GM21447 (cell line): ENCODE measurements around the gene PCSK9.
"Not testable (repeated sequence)": the region's sequence is repeated elsewhere in the genome, so short reads cannot be mapped to it uniquely, and the experiment has no call there.

Experiments used
- ATAC-seq: cut with Tn5 transposase; IDR thresholded peaks from one replicate; pipeline ENCODE4 v1.9.1; 2021; ENCODE audit not compliant: unreplicated experiment

PCSK9 gene

GRCh38 chr1:55007625-55008024 is 31.7 kb upstream of the PCSK9 start:
- no peak for ATAC-seq

GRCh38 chr1:55010194-55010886 is 29.0 kb upstream of the PCSK9 start:
- ATAC-seq, result no peak

DNA sequence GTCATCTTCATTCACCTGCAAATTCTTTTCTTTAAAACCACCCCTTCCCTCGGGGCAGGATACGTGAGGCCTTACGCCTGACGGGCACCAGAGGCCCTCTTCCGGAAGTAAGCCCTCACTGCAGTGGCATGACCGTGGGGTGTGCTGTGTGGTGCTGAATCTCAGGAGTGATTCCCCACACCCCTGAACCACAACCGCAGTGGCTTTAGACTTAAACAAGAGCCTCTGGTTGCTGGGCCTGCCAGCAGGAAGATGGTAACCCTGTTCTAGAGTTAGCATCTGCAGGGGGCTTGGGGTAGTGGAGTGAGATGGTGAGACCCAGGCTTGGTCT is 28.5 kb upstream of the PCSK9 start:
- no peak for ATAC-seq

DNA sequence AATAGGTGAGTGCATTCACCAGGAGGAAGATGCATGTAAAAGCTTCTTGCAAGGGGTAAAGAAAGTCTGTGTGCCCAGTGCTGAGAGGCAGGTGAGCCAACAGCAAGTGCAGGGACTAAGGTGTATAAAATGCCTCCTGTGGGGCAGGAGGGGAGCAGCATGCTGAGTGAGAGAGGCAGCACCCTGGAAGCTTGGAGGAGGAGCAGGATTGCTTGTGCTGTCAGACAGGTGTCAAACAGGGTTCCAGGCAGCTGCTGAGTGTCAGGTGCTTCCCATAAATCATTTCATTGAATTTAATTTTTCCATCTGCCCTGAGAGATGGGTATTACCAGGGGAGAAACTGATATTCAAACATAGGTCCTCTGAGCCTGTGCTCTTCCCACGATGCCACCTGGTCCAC is 26.7 kb upstream of the PCSK9 start:
- ATAC-seq, result no peak

- ATAC-seq, result no peak
Measured at GRCh38 chr1:55015123-55015522, 24.2 kb upstream of the PCSK9 start.

- no peak for ATAC-seq
Measured at GRCh38 chr1:55015731-55016620, 23.4 kb upstream of the PCSK9 start.

DNA sequence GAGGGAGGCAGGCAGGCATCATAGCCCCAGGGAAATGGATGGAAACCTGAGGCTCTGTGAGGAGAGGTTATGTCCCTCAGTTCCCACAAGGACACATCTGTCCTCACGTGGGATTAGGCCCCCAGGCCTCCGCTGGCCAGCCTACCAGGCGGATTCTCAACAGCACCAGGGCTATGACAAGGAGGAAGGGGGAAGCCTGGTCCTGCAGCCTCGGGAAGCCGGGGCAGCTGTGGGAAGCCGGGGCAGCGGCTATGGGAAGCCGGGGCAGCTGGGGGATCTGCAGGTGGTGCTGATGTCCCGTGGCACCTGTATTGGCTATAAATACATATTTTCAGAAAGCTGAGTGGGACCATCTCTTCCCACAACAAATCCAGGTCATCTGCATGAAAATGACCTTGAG is 21.0 kb upstream of the PCSK9 start:
- ATAC-seq, result no peak

- no peak for ATAC-seq
Measured at GRCh38 chr1:55021942-55022546, 17.3 kb upstream of the PCSK9 start.

DNA sequence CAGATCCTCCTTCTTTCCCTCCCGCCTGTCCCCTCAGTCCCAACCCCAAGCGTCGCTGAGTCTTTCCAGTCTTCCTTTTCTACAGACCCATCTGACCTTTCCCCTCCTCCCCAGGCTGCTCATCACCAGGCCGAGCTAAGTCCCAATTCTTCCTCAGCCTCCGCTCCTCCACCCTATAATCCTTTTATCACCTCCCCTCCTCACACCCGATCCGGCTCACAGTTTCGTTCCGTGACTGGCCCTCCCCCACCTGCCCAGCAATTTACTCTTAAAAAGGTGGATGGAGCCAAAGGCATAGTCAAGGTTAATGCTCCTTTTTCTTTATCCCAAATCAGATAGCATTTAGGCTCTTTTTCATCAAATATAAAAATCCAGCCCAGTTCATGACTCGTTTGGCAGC is 15.2 kb upstream of the PCSK9 start:
- ATAC-seq, result not testable (repeated sequence)

DNA sequence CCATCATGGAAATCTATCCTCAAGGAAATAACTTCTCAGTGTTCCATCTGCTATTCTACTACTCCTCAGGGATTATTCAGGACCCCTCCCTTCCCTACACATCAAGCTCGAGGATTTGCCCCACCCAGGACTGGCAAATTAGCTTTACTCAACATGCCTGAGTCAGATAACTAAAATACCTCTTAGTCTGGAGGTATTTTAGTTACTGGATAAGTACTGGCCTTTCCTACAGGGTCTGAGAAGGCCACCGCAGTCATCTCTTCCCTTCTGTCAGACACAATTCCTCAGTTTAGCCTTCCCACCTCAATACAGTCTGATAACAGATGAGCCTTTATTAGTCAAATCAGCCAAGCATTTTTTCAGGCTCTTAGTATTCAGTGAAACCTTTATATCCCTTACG is 12.7 kb upstream of the PCSK9 start:
- not testable (repeated sequence) for ATAC-seq

DNA sequence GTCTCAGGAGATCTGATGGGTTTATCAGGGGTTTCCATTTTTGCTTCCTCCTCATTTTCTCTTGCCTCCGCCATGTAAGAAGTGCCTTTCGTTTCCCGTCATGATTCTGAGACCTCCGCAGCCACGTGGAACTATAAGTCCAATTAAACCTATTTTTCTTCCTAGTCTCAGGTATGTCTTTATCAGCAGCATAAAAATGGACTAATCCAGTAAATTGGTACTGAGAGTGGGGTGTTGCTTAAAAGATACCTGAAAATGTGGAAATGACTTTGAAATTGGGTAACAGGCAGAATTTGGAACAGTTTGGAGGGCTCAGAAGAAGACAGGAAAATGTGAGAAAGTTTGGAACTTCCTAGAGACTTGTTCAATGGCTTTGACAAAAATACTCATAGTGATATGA is 8.2 kb upstream of the PCSK9 start:
- not testable (repeated sequence) for ATAC-seq

DNA sequence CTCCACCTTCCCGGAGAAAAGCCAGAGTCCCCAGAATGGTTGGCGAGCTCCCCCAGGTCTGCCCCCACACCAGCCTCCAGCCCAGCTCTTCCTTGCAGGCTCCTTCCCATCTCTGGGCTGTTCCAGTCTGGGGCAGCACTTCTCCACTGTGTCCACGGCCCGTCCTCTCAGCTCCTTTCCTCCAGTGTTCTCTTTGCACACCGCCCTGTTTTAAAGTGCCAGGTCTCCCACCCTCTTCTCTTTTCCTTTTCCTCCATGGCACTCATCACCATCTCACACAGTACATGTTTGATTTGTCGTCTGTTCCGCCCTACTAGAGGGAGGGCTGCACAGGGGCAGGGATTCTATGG is 6.1 kb upstream of the PCSK9 start:
- no peak for ATAC-seq

- no peak for ATAC-seq
Measured at GRCh38 chr1:55034476-55035133, 4.7 kb upstream of the PCSK9 start.

DNA sequence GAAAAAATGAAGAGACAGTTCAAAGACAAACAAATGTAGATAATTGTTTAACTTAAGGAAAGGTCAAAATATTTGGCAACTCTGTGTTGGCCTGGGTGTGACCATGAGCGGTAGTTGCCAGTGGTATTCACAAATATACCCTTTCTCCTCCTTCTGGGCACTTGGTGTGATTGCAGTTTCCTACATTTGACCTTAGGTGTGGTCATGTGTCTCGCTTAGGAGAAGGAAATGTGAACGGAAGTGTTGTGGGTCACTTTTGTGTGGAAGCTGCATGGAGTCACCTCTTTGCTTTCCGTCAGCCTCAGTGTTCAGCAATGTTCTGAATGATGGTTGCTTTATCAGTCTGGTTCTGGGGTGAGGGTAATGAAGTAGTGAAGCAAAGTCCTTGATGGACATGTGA is 3.4 kb upstream of the PCSK9 start:
- no peak for ATAC-seq

DNA sequence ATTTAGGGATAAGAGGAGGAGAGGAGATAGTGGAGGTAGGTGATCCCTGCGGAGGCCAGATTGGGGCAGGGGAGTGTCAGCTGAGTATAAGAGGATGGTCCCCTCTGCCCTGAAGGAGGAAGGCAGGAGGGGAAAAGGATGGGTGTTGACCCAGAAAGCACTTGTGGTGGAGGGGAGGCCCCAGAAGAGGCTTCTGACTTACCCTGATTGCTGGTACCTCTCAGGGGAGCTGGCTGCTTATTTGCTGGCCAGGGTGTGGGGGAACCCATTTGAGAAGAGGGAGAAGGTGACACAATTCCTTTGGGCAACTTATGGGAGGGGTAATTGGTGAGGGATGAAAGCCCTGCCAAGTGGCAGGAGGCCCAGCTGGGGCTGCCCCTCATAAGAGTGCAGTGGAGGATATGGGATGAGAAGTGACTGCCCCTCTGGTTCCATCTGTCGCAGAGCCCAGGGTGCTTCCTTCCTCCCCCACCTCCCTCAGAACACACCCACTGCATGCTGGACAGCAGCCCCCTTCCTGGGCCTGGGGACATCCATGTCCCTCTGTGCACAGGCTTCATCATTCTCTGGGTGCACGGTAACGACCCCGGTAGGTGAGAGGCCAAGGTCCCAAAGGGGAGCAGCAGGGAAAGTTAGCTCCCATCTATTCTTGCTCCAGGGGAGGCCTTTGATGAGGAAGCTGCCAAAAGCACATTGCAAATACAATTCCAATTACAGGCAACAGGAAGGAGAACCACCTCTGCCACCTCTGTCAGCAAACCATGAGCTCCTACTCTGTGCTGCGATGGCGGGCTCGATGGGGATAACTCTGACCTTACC is 1.4 kb upstream of the PCSK9 start:
- no peak for ATAC-seq

DNA sequence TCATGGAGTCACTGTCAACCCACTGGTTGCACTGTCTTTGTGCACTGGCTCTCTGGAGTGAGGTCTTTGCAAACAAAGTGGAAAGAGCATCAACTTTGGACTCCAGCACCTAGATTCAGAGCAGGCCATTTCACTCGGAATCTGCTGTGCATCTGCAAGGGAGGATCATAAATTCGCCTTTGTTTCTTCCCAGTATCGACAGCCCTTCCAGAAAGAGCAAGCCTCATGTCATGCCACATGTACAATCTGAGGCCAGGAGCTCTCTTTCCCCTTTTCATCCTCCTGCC is 853 bp upstream of the PCSK9 start:
- no peak for ATAC-seq

DNA sequence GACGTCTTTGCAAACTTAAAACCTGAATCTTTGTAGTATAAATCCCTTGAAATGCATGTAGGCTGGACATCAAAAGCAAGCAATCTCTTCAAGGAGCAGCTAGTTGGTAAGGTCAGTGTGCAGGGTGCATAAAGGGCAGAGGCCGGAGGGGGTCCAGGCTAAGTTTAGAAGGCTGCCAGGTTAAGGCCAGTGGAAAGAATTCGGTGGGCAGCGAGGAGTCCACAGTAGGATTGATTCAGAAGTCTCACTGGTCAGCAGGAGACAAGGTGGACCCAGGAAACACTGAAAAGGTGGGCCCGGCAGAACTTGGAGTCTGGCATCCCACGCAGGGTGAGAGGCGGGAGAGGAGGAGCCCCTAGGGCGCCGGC is 390 bp upstream of the PCSK9 start:
- ATAC-seq, result no peak

DNA sequence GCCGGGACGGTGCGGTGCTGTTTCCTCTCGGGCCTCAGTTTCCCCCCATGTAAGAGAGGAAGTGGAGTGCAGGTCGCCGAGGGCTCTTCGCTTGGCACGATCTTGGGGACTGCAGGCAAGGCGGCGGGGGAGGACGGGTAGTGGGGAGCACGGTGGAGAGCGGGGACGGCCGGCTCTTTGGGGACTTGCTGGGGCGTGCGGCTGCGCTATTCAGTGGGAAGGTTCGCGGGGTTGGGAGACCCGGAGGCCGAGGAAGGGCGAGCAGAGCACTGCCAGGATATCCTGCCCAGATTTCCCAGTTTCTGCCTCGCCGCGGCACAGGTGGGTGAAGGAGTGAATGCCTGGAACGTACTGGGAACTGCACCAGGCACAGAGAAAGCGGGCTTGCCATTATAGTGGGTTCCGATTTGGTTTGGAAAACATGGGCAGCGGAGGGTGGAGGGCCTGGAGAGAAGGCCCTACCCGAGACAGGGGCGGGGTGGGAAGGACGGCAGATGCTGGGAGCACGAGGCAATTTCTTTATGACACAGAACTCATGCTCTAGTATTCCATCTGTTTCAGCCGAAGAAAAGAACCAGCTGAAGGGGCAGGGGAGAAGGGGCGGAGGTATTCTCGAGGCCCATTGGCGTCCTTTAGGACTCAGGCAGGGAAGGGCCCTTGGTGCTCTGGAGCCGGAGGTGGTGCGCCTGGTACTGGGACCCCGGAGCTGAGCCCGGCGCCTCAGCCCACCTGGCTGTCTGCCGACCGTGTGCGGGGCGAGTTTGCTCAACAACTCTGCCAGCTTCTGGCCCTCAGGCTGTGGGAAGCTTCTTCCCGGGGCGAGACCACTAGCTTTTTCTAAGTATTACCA is 960 bp downstream of the PCSK9 start:
- ATAC-seq, result no peak

DNA sequence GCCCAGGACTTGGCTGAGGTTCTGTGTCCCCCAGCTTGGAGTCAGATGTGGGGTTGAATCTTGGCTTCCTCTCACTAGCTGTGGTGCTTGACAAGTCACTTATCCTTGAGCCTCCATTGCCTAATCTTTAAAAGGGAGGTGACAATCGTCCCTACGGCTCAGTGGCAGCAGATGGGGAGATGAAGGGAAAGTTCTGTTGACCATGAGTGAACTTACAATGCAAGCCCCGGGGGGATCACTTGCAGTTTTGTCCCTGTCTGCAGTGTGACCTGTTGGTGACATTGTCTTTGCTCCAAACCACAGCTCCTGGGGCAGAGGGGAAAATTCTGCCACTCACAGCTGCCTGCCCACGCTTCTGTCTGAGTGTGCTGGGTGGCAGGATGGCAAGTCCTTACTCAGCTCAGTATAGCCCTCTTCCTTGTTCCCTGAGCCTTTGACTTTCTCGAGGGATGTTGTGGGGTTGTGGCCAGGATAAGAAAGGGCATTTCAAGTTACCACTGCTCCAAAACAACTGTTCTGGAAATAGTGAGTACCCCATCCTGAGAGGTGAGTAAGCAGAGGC is 1.7 kb downstream of the PCSK9 start:
- ATAC-seq, result no peak

GRCh38 chr1:55041613-55042012 is 2.3 kb downstream of the PCSK9 start:
- no peak for ATAC-seq
